HepG2 (cell line): ENCODE measurements around the gene SLC34A3. TPM values are rescaled to one million over a fixed set of nuclear protein-coding genes. Genes with fewer than 3 reads are reported as not detected.

ENCODE experiments used
- CREM ChIP-seq, 2 experiments: sonication (generic) in 1 of 2; formaldehyde crosslinking in 1 of 2; IDR thresholded peaks; 2 replicates each; pipeline versions ENCODE4 v1.4.0 to v1.6.1; 2016 to 2020; ENCODE audit warnings: antibody characterized with exemption in 1 of 2, mild to moderate bottlenecking in 1 of 2, missing genetic modification reagents in 1 of 2
- ETV5 ChIP-seq: IDR thresholded peaks from 2 replicates; pipeline ENCODE4 v1.6.1; 2018; ENCODE audit warnings: missing biosample characterization, missing genetic modification reagents, inconsistent platforms, borderline replicate concordance
- TARDBP ChIP-seq: sonication (generic); formaldehyde crosslinking; IDR thresholded peaks from 2 replicates; pipeline ENCODE4 v1.8.0; 2022; ENCODE audit warnings: mild to moderate bottlenecking, missing genetic modification reagents
- ZNF713 ChIP-seq: sonication (generic); formaldehyde crosslinking; IDR thresholded peaks from 2 replicates; pipeline ENCODE4 v1.4.0; 2020; ENCODE audit warnings: mild to moderate bottlenecking, missing genetic modification reagents
- ZNF772 ChIP-seq: sonication (generic); formaldehyde crosslinking; IDR thresholded peaks from 2 replicates; pipeline ENCODE4 v1.5.0; 2020; ENCODE audit warnings: mild to moderate bottlenecking, missing genetic modification reagents
- polyA plus RNA-seq, 8 experiments: library from polyadenylated mRNA; depleted of rRNA in 3 of 8; stranded (reverse) in 7 of 8; unstranded in 1 of 8; fragments of >200 nt; fragmentation: Illumina TruSeq in 4 of 8; extraction: Trizol in 4 of 8; gene quantifications; 2 replicates each; pipeline versions ENCODE4 v1.2.1 to v1.2.3, GENCODE V29; 2011 to 2016; ENCODE audit warnings: low read depth in 4 of 8, missing spikeins in 1 of 8, mixed read lengths in 1 of 8; ENCODE audit not compliant: insufficient read depth in 1 of 8
- total RNA-seq, 5 experiments: library from RNA; depleted of rRNA; stranded (reverse); fragments of >200 nt; fragmentation: Illumina TruSeq; extraction: Trizol; gene quantifications; 2 replicates each; pipeline ENCODE4 v1.2.3, GENCODE V29; 2016; ENCODE audit warnings: low read depth in 1 of 5
- TF ChIP-seq, protein P1 (sequence below), 2 experiments: sonication (generic) in 1 of 2; formaldehyde crosslinking in 1 of 2; IDR thresholded peaks; 2 replicates each; pipeline versions ENCODE4 v1.4.0 to v1.6.1; 2016 to 2020; ENCODE audit warnings: borderline replicate concordance in 1 of 2, low read depth in 1 of 2, mild to moderate bottlenecking in 1 of 2, missing genetic modification reagents in 1 of 2
- TF ChIP-seq, protein P2 (sequence below): IDR thresholded peaks from 2 replicates; pipeline ENCODE4 v1.6.1; 2016; ENCODE audit warnings: missing biosample characterization, missing genetic modification reagents, low read depth
- TF ChIP-seq, protein P3 (sequence below): sonication (generic); formaldehyde crosslinking; IDR thresholded peaks from 2 replicates; pipeline ENCODE4 v1.4.0; 2020; ENCODE audit warnings: missing genetic modification reagents, borderline replicate concordance
- TF ChIP-seq, protein P4 (sequence below): IDR thresholded peaks from 2 replicates; pipeline ENCODE4 v1.6.1; 2016
- TF ChIP-seq, protein P5 (sequence below): sonication (generic); formaldehyde crosslinking; IDR thresholded peaks from 2 replicates; pipeline ENCODE4 v1.5.1; 2020; ENCODE audit warnings: mild to moderate bottlenecking, missing genetic modification reagents, moderate library complexity
- TF ChIP-seq, protein P6 (sequence below): sonication (generic); formaldehyde crosslinking; IDR thresholded peaks from 2 replicates; pipeline ENCODE4 v1.8.1; 2023; ENCODE audit warnings: missing genetic modification reagents, mild to moderate bottlenecking, borderline replicate concordance

Gene SLC34A3
- total and polyA plus RNA-seq, 2 of the 13 experiments (the other 11 are each of a cell fraction or from before 2014, with no cell fraction given), result 0.07 to 1.0 TPM

DNA sequence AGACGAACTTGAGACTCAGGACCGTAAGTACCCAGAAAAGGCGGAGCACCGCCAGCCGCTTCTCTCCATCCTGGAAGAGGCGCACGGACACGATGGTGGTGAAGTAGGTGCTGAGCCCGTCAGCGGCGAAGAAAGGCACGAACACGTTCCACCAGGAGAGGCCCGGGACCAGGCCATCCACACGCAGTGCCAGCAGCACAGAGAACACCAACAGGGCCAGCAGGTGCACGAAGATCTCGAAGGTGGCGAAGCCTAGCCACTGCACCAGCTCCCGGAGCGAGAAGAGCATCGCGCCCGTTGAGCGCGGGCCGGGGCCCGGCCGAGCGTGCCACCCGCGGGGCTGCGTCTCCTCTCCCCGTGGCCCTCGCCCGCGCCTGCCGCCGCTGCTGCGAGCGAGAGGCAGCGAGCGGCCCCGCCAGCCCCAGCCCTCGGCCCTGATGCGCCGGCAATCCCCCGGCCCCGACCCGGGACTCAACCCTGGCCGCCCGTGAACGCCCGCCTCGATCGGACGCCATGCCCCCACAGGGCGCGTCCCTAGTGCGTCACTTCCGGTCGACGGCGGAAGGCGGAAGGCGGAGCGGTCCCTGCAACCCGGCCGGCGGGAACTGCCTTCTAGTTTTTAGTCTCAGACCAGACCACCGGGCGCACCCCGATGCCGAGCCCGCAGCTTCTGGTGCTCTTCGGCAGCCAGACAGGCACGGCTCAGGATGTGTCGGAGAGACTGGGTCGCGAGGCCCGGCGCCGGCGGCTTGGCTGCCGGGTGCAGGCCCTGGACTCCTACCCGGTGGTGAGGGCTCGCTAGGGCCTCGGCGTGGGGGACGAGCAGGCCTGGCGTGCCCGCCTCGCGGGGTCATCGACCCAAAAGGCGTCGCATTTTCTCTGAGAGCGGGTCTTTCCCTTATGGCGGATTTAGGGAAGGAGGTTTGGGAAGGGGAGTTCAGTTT is 25.3 kb upstream of the SLC34A3 start, which contains the start of the genes NDOR1 and TMEM203 (continued):
- TF ChIP-seq, protein P1, sequence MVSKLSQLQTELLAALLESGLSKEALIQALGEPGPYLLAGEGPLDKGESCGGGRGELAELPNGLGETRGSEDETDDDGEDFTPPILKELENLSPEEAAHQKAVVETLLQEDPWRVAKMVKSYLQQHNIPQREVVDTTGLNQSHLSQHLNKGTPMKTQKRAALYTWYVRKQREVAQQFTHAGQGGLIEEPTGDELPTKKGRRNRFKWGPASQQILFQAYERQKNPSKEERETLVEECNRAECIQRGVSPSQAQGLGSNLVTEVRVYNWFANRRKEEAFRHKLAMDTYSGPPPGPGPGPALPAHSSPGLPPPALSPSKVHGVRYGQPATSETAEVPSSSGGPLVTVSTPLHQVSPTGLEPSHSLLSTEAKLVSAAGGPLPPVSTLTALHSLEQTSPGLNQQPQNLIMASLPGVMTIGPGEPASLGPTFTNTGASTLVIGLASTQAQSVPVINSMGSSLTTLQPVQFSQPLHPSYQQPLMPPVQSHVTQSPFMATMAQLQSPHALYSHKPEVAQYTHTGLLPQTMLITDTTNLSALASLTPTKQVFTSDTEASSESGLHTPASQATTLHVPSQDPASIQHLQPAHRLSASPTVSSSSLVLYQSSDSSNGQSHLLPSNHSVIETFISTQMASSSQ (IDR thresholded peaks at IDR 0.05; ENCODE audit: low read depth), result no peak
- TF ChIP-seq, protein P1 (CRISPR knock-in tag; IDR thresholded peaks at IDR 0.05; ENCODE audit: borderline replicate concordance), result no peak
- TF ChIP-seq, protein P2, sequence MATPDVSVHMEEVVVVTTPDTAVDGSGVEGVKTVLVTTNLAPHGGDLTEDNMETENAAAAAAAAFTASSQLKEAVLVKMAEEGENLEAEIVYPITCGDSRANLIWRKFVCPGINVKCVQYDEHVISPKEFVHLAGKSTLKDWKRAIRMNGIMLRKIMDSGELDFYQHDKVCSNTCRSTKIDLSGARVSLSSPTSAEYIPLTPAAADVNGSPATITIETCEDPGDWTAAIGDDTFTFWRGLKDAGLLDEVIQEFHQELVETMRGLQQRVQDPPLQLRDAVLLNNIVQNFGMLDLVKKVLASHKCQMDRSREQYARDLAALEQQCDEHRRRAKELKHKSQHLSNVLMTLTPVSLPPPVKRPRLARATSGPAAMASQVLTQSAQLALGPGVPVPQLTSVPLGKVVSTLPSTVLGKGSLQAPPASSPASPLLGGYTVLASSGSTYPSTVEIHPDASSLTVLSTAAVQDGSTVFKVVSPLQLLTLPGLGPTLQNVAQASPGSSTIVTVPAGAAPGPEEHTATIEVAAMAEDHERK (CRISPR knock-in tag), result 0 out of 2 replicates have a peak, but pooled peaks have one; percentile 25
- TF ChIP-seq, protein P3, sequence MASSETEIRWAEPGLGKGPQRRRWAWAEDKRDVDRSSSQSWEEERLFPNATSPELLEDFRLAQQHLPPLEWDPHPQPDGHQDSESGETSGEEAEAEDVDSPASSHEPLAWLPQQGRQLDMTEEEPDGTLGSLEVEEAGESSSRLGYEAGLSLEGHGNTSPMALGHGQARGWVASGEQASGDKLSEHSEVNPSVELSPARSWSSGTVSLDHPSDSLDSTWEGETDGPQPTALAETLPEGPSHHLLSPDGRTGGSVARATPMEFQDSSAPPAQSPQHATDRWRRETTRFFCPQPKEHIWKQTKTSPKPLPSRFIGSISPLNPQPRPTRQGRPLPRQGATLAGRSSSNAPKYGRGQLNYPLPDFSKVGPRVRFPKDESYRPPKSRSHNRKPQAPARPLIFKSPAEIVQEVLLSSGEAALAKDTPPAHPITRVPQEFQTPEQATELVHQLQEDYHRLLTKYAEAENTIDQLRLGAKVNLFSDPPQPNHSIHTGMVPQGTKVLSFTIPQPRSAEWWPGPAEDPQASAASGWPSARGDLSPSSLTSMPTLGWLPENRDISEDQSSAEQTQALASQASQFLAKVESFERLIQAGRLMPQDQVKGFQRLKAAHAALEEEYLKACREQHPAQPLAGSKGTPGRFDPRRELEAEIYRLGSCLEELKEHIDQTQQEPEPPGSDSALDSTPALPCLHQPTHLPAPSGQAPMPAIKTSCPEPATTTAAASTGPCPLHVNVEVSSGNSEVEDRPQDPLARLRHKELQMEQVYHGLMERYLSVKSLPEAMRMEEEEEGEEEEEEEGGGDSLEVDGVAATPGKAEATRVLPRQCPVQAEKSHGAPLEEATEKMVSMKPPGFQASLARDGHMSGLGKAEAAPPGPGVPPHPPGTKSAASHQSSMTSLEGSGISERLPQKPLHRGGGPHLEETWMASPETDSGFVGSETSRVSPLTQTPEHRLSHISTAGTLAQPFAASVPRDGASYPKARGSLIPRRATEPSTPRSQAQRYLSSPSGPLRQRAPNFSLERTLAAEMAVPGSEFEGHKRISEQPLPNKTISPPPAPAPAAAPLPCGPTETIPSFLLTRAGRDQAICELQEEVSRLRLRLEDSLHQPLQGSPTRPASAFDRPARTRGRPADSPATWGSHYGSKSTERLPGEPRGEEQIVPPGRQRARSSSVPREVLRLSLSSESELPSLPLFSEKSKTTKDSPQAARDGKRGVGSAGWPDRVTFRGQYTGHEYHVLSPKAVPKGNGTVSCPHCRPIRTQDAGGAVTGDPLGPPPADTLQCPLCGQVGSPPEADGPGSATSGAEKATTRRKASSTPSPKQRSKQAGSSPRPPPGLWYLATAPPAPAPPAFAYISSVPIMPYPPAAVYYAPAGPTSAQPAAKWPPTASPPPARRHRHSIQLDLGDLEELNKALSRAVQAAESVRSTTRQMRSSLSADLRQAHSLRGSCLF (CRISPR knock-in tag), result no peak
- TF ChIP-seq CREM (IDR thresholded peaks at IDR 0.05) (peak; percentile 93), CREM (CRISPR knock-in tag; IDR thresholded peaks at IDR 0.05) (peak; percentile 95), ETV5 (CRISPR knock-in tag) (peak; percentile 83), ZNF772 (CRISPR knock-in tag) (peak; percentile 16; the same call in 1 of the 2 replicates), ZNF713 (0 out of 2 replicates have a peak, but pooled peaks have one; percentile 65), TARDBP (CRISPR knock-in tag) (peak; percentile 81; the same call in 1 of the 2 replicates)
- TF ChIP-seq, protein P4, sequence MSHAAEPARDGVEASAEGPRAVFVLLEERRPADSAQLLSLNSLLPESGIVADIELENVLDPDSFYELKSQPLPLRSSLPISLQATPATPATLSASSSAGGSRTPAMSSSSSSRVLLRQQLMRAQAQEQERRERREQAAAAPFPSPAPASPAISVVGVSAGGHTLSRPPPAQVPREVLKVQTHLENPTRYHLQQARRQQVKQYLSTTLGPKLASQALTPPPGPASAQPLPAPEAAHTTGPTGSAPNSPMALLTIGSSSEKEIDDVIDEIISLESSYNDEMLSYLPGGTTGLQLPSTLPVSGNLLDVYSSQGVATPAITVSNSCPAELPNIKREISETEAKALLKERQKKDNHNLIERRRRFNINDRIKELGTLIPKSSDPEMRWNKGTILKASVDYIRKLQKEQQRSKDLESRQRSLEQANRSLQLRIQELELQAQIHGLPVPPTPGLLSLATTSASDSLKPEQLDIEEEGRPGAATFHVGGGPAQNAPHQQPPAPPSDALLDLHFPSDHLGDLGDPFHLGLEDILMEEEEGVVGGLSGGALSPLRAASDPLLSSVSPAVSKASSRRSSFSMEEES (CRISPR knock-in tag), result 0 out of 2 replicates have a peak, but pooled peaks have one; percentile 19
- TF ChIP-seq, protein P5, sequence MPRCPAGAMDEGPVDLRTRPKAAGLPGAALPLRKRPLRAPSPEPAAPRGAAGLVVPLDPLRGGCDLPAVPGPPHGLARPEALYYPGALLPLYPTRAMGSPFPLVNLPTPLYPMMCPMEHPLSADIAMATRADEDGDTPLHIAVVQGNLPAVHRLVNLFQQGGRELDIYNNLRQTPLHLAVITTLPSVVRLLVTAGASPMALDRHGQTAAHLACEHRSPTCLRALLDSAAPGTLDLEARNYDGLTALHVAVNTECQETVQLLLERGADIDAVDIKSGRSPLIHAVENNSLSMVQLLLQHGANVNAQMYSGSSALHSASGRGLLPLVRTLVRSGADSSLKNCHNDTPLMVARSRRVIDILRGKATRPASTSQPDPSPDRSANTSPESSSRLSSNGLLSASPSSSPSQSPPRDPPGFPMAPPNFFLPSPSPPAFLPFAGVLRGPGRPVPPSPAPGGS (CRISPR knock-in tag), result peak; percentile 49; the same call in 1 of the 2 replicates
- TF ChIP-seq, protein P6, sequence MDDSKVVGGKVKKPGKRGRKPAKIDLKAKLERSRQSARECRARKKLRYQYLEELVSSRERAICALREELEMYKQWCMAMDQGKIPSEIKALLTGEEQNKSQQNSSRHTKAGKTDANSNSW (CRISPR knock-in tag), result no peak
